GM21528 (cell line): ENCODE data around the gene FBXO30.

Source experiments
- ATAC-seq: cut with Tn5 transposase; IDR thresholded peaks from one replicate; pipeline ENCODE4 v1.9.1; 2021; ENCODE audit warnings: mild to moderate bottlenecking, moderate library complexity; ENCODE audit not compliant: unreplicated experiment, low FRiP score

The FBXO30 gene

DNA sequence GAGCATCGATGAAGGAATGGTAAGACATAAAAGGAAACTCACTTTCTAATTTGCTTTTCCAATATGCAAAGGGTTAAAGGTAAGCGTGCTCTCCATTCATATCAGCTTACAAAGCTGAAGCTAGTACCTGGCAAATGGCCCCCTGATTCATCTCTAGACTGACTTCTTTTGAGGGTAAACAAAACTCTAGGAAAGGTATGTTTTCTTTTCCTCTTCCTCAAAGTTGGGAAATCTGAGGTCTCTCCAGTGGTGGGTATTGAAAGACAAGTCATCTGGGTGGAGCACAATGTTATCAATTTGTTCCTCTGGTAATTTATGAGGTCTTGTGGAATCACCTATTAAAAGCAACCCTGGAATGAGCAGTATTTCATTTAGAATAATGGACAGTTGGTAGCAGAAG is 7.9 kb upstream of the FBXO30 start:
- no peak for ATAC-seq

DNA sequence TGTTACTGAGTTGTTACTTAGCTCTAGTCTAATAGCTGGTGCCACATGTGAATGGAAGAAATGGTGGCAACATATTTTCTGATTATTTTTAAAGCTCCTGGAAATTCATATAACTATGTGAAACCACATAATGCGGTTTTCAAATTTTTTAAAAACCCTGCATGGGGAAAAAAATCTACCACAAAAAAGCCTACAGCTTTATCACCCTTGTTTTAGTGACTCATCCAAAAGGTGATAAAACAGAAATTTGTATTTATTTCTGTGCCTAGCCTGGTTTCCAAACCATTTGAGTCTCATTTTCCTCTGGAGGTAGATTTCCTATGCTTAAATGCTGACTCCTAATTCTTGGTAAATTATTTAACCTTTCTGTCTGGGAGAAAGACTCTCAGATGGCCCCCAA is 5.4 kb upstream of the FBXO30 start:
- ATAC-seq, result no peak

DNA sequence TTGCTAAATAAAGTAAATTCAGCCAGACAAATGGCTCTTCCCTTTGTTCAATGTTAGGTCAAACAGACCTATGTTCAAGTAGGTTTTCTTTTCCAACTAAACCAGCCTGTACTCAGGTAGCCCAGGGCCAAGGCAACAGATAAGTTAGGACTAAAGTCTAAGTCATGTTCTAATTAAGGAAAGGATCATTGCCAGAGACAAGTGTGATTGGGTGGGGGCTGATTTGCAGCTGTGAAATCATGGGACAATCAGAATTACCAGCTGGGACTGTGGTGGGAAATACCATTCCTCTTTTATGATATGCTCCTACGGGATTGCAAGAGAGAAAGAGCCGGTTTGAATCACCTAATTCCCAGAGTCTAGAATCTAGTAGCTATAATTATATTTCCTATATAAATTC is 4.2 kb upstream of the FBXO30 start:
- ATAC-seq, result no peak

DNA sequence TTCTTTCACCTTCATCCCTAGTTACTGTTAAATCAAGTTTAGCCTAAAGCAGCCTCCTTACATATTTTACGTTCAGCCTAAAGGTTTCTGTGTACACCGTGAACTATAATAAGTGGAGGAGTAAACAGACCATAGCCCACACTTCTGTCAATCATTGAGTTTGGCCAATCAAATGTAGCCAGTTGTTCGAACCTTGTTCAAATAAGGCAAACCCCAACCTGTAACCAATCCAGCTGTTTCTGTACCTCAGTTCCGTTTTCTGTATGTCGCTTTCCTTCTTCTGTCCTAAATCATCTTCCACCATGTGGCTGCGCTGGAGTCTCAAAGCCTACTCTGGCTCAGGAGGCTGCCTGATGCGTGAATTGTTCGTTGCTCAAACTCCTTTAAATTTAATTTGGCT is 1.8 kb upstream of the FBXO30 start:
- ATAC-seq, result no peak

DNA sequence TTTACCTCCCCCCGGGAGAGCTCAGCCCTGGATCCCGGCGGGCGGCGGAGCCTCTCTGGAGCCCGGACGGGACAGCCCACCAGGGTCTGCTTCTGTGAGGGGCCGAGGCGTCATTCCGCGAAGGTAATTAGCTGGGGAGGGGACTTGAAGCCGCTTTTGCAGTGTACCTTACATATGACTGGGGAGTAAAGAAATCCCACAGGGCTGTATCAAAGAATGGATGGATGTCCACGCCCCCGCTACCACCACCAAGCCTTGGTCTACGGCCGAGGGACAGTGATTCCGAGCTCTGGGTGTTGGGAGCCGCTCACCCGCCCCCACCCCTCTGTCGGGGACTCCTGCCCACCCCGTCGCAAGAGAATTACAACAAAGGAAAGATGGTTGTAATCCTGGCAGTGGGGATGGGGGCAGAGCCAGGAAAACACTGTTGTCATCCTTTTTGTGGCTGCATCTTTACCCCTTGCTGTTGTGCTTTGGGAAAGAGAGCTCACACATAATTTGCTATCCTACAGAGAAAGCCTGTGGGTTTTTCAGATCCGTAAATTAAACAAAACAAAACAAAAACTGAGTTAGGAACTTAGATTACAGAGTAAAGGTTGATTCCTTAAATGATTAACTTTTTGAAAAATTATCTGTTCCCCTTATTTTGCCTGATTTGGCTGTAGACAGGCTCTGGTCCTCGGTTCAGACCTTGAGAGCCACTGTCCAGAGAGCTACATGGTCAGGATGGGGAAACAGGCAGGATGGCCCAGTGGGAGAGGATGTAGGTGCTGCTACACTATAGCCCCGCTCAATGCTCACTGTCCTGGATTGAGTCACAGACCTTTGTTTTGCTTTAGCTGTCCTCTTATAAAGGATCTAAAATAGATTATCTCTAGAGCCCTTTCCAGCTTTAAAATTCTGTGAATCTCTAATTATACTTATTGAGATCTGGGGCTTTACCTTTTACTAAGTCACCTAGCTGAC is 997 bp upstream of the FBXO30 start:
- peak; percentile 32 for ATAC-seq

DNA sequence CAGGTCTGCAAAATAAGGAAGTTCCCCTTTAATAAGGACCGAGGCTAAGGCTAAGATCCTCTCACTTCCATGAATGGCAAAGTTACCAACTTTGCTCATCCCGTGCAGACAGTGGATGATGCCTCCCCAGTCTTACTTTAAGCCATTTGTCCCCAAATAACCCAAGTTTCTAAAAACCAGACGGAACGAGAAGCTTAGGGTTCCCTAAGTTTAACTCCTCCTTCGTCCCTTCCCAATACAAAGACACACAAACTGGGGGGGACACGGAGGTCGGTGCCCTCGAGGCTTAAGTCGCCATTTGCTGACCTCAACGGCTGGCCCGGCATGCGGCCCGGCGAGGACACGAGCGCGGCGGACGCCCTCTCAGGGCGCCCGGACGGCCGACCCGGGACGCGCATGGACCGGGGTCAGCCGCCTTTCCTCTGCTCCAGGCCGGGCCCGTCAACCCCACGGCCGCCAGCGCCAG is 527 bp downstream of the FBXO30 start:
- peak; percentile 18 for ATAC-seq

DNA sequence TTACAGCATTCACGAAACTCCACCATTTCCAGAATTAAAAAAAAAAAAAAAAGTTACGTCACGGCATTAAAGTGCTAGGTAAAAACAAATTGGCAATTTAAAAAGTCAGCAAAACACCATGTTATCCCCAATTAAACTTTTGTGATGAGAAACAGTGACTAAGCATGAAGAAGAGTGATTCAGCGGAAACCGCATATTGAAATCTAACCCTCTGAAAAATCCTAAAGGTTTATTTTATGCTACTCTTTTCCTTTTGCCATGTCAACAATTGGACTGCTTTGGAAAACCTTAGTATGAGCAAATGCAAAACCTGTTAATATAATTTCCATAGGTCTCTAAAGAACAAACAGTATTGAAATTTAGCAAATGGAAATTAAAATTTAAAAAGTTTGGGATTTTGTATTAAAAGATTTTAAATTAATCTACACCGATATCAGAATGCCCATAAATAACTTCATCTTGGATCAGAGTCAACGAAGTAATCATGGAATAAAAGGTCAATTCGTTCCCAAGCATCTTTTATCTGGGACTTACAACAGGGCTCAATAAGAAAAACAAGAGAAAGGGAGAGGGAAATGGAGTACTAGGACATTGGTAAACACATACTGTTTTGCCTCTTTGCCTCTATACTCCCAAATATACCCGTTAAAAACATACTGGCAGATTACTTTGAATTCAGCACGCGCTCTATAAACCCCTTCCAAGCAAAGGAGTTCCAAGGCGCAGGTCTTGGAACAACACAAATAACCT is 1.1 kb downstream of the FBXO30 start:
- ATAC-seq, result no peak

DNA sequence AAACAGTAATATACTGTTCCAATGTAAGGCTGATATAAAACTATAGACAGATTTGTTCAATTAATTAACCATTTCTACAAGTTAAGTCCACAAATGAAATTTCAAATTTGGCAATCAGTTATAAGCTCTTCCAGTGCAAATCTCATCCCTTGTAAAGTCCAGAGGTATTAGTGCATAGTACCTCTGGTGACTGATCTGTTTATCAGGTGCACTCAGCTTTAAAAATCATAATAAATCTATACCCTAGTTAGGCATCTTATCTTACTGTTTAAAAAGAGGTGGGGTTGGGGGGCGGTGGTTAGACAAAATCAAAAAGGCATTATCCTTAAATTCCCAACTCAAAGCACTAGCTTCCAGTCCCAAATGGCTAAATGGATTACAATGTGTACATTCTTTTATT is 2.9 kb downstream of the FBXO30 start:
- no peak for ATAC-seq

DNA sequence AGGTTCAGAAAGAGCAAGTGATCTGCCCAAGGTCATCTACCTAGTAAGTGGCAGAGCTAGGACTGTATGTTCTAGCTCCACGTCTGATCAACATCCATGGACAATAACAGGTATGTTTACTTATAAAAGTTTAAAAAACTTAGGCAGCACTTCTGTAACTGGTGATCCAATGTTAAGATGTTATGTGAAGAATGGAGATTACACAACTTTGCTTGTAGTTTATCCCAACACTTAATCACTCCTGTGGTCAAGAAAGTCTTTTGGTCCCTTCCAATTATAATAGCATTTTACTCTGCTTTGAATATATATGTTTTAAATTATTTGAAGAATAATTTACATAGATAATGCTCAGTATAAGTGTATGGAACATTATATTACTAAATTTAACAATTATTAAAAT is 4.8 kb downstream of the FBXO30 start:
- ATAC-seq, result no peak

DNA sequence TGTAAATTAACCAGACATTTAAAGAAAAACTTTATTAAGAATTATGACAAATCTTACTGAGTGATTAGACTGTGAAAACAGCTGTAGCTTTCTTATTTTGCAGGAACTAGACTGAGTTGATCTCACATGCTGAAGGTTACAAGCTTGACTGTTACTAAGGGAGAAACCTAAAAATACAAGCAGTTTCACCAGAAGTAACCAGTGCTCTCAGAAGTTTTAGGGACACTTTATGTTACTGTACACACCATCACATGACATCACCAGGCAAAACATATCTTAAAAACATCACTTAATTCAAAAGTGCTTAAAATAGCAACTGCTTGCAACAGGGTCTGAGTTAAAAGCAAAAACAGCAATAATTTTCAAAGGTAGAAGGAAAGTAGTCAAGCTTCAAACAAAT is 5.4 kb downstream of the FBXO30 start:
- ATAC-seq, result peak; percentile 74

DNA sequence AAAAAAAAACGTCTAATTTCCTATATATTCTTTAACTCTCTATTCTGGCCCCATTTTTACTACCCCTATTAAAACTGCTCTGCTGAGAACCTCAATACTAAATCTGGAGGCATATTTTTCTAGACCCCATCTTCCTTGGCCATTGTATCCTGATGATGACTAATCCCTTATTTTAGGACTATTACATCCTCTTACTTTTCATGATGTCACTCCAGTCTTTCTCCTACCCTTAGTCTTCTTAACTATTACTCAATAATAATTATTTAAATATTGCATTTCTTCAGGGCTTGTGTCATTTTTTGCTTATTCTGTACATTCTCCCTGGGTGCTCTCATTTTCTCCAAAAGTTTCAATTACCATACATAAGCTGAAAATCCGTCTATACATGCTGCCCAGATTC is 6.4 kb downstream of the FBXO30 start:
- ATAC-seq, result no peak

DNA sequence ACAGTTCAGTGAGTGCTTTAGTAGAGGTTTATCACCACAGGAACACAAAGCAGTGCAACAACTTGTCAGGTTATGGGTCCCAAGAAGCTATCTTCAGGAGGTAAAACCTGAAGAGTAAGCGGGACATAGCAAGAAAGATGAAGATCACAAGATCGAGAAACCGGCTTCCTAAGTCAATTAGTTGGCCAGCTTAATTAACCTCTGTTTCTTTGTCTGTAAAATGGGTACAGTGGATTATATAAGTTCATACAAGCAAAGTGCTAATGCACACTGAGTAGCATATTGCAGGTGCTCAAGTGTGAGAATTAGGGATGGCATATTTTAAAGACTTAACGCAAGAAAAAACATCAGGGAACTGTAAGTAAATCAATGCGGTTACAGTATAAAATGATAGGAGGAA is 12.5 kb downstream of the FBXO30 start:
- no peak for ATAC-seq

DNA sequence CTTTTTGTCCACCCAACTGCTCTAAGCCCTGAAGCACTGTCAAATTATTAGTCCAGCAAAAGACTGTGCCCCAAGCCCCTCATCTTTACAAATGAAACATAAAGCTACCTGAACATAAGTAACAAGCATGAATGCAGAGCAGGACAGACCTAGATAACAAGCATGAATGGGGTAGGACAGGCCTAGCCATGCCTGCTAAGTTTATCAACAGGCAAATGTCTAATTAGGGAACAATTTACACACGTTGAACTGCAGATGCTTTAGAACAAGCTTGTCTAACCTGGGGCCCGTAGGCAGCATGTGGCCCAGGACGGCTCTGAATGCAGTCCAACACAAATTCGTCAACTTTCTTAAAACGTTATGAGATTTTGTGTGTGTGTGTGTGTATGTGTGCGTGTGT is 13.6 kb downstream of the FBXO30 start:
- ATAC-seq, result no peak

DNA sequence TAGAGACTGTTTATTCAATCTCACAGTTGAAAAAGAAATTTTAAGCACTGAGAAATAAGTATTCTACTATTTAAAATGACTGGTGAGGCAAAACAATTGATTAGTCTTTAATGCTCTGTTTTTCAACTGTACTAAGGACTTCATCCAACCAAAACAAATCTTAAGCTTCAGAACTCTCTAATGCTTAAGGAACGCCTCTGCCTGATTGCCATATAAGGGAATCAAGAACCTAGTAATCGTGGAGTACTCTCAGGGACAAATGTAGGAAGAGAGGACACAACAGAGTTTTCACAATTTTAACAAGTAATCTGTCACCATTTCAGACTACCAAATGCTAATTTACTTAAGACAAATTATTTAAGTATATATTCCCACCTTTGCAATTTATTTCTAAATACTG is 16.1 kb downstream of the FBXO30 start:
- no peak for ATAC-seq

DNA sequence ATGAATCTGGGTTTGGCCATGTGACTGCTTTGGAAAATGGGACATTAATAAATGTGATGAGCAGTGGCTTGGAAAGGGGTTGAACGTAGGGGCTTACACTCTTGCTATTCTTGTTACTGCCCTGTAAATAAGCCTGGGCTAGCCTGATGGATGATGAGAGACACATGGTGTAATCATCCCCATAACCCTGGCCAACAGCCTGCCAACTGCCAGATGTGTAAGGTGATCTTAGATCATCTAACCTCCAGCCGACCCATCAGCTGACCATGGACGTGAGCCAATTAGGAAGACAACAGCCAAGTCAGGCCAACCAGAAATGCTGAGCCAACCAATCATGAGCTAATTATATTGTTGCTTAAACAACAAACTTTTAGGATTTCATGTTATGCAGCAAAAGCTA is 25.2 kb downstream of the FBXO30 start:
- no peak for ATAC-seq

DNA sequence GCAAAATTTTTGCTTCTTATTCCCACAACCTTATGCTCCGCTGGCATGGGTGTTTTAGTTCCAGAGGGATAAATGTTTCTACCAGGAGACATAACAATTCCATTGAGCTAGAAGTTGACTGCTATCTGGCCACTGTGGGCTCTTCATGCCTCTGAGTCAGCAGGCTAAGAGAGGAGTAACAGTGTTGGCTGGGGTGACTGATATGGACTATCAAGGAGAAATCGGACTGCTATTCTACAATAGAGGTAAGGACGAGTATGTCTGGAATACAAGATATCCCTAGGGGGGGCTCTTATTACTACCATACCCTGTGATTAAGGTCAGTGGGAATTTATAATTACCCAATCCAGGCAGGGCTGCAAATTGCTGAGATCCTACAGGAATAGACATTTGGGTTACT is 26.9 kb downstream of the FBXO30 start:
- no peak for ATAC-seq

DNA sequence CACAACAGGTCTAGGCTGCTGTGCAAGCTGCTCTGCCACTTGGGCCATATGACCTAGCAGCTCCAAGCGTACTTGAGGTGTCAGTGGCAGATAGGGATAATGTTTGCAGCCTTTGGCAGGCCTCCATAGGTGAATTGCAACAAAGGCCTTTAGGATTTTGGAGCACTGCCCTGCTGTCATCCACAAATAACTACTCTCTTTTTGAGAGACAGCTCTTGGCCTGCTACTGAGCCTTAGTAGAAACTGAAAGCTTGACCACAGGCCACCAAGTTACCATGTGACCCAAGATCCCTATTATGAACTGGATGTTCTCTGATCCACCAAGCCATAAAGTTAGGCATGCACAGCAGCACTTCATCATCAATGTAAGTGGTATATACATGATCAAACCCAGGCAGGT is 29.9 kb downstream of the FBXO30 start:
- ATAC-seq, result no peak

DNA sequence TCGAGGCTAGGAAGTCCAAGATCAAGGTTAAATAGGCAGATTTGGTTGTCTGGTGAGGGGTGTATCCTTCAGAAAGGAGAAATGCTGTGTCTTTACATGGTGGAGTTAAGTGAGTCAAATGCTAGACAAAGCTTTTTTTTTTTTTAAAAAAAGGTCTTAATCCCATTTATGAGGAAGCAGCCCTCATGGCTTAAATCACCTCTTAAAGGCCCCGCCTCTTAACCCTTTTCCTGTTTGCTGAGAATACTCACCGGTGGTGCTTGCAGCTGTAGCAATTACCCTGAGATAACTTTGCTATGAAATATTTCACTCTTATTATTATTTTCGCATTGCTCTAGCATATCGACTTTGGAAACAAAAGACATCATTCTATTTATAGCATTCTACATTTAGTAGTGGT is 30.8 kb downstream of the FBXO30 start:
- ATAC-seq, result no peak

DNA sequence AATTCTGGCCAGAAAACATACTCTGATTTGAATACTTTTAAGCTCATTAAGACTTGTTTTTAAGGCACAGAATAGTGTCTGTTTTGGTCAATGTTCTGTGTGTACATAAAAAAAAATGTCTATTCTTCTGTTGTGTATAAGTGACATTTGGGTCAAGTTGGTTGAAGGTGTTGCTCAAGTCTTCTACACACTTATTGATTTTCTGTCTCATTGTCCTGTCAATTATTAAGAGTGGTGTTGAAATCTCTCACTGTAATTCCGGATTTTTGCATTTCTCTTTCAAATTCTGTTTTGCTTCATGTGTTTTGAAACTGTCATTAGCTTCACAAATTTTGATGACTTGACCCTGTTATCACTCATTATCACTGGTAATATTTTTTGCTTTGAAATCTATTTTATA is 41.7 kb downstream of the FBXO30 start:
- no peak for ATAC-seq

DNA sequence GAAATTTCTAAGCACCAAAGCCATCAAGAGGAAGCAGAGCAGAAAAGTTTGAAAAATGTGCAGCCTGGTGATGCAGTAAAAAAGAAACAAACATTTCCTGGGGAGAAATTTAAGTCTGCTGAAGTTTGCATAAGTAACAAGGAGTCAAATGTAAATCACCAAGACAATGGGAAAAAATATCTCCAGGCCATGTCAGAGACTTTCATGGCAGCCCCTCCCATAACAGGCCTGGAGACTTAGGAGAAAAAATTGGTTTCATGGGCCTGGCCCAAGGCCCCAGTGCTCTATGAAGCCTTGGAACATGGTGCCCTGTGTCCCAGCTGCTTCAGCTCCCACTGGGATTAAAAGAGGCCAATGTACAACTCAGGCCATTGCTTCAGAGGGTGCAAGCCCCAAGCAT is 49.1 kb downstream of the FBXO30 start:
- ATAC-seq, result no peak

DNA sequence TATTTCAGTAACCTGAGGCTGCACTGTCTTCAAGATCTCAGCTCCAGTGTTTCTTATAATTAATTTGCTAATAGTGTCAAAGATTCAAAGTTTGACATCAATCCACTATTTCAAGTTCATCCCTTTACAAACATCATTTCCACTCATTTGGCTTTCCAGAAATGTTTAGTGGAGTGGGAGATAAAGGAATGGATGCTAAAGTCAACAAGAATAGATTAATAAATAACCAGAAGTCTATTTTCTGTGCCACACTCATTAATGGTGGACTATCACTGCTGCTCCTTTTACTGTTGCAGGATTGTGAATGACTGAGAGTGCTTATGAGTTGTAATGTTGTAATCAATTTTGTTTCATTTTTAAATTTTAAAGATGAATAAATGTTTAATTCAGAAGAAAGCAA is 50.9 kb downstream of the FBXO30 start:
- no peak for ATAC-seq

DNA sequence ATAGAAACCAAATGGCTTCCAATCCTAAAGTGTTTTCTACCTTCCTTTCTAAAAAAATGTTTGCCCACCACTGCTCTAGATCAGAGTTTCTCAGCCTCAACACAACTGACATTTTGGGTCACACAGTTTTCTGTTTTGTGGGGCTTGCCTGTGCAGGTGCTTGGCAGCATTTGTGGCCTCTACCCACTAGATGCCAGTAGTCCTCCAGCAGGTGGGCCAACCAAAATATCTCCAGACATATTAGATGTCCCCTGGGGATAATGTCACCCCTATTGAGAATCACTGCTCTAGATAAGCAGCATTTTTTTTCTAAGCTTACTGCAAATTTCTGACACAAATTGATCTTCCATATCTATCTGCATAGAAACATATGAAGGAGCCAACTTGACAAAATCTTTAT is 53.0 kb downstream of the FBXO30 start:
- ATAC-seq, result no peak
